ENCODE measurements around the gene TSN.
"Not testable (repeated sequence)": the region's sequence is repeated elsewhere in the genome, so short reads cannot be mapped to it uniquely, and the experiment has no call there.

The TSN gene

GRCh38 chr2:121804997-121805765 is 49.7 kb downstream of the TSN start:
- TF ChIP-seq TAF1 (IDR thresholded peaks at IDR 0.05; ENCODE audit: low read depth, low read length) (no peak), PAX5 (IDR thresholded peaks at IDR 0.05; ENCODE audit: insufficient read depth, low read length, severe bottlenecking) (no peak), POLR2A (IDR thresholded peaks at IDR 0.05; ENCODE audit: low read depth, low read length) (no peak), SPI1 (IDR thresholded peaks at IDR 0.05; ENCODE audit: low read depth, low read length) (no peak), POU2F2 (IDR thresholded peaks at IDR 0.05; ENCODE audit: low read depth, low read length) (no peak), POLR2AphosphoS5 (IDR thresholded peaks at IDR 0.05; ENCODE audit: low read depth, low read length) (no peak)
- no peak for DNase-seq (ENCODE audit: insufficient read length, low spot score)
- no peak for FAIRE-seq

- no peak for FAIRE-seq
Measured at GRCh38 chr2:121805766-121806143, 50.3 kb downstream of the TSN start.

DNA sequence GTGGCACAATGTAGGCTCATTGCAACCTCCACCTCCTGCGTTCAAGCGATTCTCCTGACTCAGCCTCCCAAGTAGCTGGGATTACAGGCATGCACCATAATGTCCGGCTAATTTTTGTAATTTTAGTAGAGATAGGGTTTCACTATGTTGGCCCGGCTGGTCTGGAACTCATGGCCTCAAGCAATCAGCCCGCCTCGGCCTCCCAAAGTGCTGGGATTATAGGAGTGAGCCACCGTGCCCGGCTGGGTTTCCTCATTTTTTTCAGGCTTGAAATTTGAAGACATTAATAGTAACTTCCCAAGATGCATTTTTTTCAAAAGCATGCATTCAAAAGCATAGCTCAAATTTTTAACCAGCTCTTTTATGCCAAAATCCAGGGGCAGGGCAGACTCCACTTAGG is 52.3 kb downstream of the TSN start:
- DNase-seq (ENCODE audit: insufficient read length, low spot score); FAIRE-seq: not testable (repeated sequence)

More at GRCh38 chr2:121805766-121806143, 50.3 kb downstream of the TSN start:
- TF ChIP-seq POLR2AphosphoS5 (IDR thresholded peaks at IDR 0.05; ENCODE audit: low read depth, low read length): no peak
- no peak for TF ChIP-seq PAX5 (IDR thresholded peaks at IDR 0.05; ENCODE audit: insufficient read depth, low read length, severe bottlenecking)
- no peak for TF ChIP-seq POLR2A (IDR thresholded peaks at IDR 0.05; ENCODE audit: low read depth, low read length)
- TF ChIP-seq POU2F2 (IDR thresholded peaks at IDR 0.05; ENCODE audit: low read depth, low read length): no peak
- no peak for TF ChIP-seq SPI1 (IDR thresholded peaks at IDR 0.05; ENCODE audit: low read depth, low read length)
- no peak for TF ChIP-seq TAF1 (IDR thresholded peaks at IDR 0.05; ENCODE audit: low read depth, low read length)
- DNase-seq (ENCODE audit: insufficient read length, low spot score): no peak

GRCh38 chr2:121809607-121810006 is 54.2 kb downstream of the TSN start:
- TF ChIP-seq POLR2AphosphoS5 (IDR thresholded peaks at IDR 0.05; ENCODE audit: low read depth, low read length) (no peak), PAX5 (IDR thresholded peaks at IDR 0.05; ENCODE audit: insufficient read depth, low read length, severe bottlenecking) (no peak), POLR2A (IDR thresholded peaks at IDR 0.05; ENCODE audit: low read depth, low read length) (no peak), TAF1 (IDR thresholded peaks at IDR 0.05; ENCODE audit: low read depth, low read length) (no peak), SPI1 (IDR thresholded peaks at IDR 0.05; ENCODE audit: low read depth, low read length) (no peak), POU2F2 (IDR thresholded peaks at IDR 0.05; ENCODE audit: low read depth, low read length) (no peak)
- FAIRE-seq: no peak
- DNase-seq (ENCODE audit: insufficient read length, low spot score): no peak

DNA sequence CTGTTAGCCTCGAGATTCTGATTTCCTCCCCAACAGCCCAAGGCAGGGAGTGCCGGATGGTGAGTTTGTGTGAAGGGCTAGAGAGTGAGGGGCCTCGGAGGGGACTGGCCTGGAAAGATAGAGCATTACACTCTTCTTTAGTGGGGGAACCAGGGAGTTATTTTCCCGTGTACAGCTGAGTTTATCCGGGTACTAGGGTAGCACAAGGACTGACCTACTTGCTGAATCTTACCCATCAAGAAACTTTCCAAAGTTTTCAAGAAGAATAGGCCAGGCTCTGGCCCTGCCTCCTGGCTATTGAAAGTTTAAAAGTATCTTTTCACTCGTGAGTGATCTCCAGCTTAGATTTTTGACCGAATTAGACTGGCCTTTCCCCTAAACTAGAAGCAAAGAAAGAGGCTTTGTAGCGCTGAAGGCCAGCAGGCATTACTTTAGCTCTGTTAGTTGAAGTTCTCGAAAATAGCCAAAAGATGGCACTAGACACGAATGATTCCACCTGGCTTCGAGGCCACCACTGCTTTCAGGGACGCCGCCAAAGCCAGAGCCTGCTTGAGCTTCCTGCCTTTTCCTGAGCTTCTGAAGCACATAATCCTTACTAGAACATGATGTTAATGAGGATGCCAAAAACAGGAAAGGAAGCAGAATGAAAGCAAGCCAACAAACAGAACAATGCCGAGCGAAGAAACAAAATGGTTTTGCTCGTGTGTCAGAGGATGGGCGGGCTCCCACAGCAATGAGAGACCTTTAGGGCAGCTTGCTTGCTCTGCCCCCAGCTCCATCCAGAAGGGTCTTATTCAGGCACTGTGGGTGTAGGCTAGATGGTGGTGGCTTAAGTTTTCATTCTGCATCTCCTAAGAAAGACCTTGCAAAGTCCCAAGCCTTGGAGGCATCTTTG is 55.8 kb downstream of the TSN start:
- FAIRE-seq (peak; percentile 86), DNase-seq (ENCODE audit: insufficient read length, low spot score) (no peak)
- TF ChIP-seq POU2F2 (IDR thresholded peaks at IDR 0.05; ENCODE audit: low read depth, low read length) (no peak), POLR2AphosphoS5 (IDR thresholded peaks at IDR 0.05; ENCODE audit: low read depth, low read length) (no peak), POLR2A (IDR thresholded peaks at IDR 0.05; ENCODE audit: low read depth, low read length) (no peak), SPI1 (IDR thresholded peaks at IDR 0.05; ENCODE audit: low read depth, low read length) (no peak), TAF1 (IDR thresholded peaks at IDR 0.05; ENCODE audit: low read depth, low read length) (no peak), PAX5 (IDR thresholded peaks at IDR 0.05; ENCODE audit: insufficient read depth, low read length, severe bottlenecking) (no peak)

GRCh38 chr2:121813083-121813482 is 57.6 kb downstream of the TSN start:
- not testable (repeated sequence) for FAIRE-seq; DNase-seq (ENCODE audit: insufficient read length, low spot score)

DNA sequence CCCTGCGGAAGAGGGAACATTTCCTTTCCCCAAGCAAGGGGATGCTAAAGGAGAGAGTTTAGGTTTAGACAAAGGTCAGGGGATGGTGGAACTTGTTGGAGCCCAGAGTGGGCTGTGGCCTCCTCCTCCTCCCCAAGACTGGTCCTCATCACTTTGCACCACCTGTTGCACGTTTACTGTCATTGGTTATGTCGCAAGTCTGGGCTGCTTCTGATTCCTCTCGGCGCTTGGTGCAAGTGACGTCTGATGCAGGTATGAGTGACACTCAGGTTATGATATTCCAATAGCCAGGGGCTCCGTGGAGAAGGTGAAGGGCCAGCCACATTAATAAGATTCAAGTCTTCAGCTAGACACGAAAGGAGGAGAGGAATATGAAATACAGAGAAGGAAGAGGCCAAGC is 59.8 kb downstream of the TSN start:
- TF ChIP-seq POLR2A (IDR thresholded peaks at IDR 0.05; ENCODE audit: low read depth, low read length): no peak
- no peak for TF ChIP-seq TAF1 (IDR thresholded peaks at IDR 0.05; ENCODE audit: low read depth, low read length)
- no peak for TF ChIP-seq SPI1 (IDR thresholded peaks at IDR 0.05; ENCODE audit: low read depth, low read length)
- TF ChIP-seq POLR2AphosphoS5 (IDR thresholded peaks at IDR 0.05; ENCODE audit: low read depth, low read length): no peak
- TF ChIP-seq PAX5 (IDR thresholded peaks at IDR 0.05; ENCODE audit: insufficient read depth, low read length, severe bottlenecking): no peak
- TF ChIP-seq POU2F2 (IDR thresholded peaks at IDR 0.05; ENCODE audit: low read depth, low read length): no peak
- no peak for FAIRE-seq
- DNase-seq (ENCODE audit: insufficient read length, low spot score): no peak

- no peak for TF ChIP-seq TAF1 (IDR thresholded peaks at IDR 0.05; ENCODE audit: low read depth, low read length)
- no peak for DNase-seq (ENCODE audit: insufficient read length, low spot score)
- FAIRE-seq: no peak
Measured at GRCh38 chr2:121816797-121817196, 61.3 kb downstream of the TSN start.

DNA sequence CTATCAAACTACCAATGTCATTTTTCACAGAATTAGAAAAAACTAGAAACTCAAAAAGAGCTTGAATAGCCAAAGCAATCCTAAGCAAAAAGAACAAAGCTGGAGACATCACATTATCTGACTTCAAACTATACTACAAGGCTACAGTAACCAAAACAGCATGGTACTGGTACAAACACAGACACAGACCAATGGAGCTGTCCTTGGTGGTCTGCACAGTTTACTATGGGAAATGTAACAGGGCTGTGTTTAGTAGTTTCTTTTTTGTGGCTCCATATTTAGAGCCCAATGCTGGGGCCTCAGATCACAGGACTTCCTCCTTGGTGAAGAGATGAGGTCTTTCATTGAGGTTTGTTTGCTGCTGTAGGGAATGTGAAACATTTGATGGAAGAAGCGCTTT is 61.9 kb downstream of the TSN start:
- not testable (repeated sequence) for FAIRE-seq; DNase-seq (ENCODE audit: insufficient read length, low spot score)

All from GM12891 (cell line).